Large intestine (tissue), 3 donors: Measurements from ENCODE around the gene CCDC14. TPM values are rescaled to one million over a fixed set of nuclear protein-coding genes. Genes with fewer than 3 reads are reported as not detected.
"Not testable (repeated sequence)": the region's sequence is repeated elsewhere in the genome, so short reads cannot be mapped to it uniquely, and the experiment has no call there.

Experiments
- DNase-seq, 2 donors: peaks; one replicate each; pipeline versions ENCODE4 v3.0.0 to v3.0.0-alpha.2; 2013
- H3K27ac ChIP-seq: one replicate; pipeline ENCODE4 v1.5.1; 2013; ENCODE audit warnings: low read length
- H3K27me3 ChIP-seq: 2 replicates; pipeline ENCODE4 v1.6.1; 2013; ENCODE audit warnings: low read length; ENCODE audit not compliant: control insufficient read depth, insufficient read depth
- H3K36me3 ChIP-seq: 2 replicates; pipeline ENCODE4 v1.6.1; 2013; ENCODE audit warnings: low read length; ENCODE audit not compliant: control insufficient read depth, insufficient read depth
- H3K4me1 ChIP-seq: one replicate; pipeline ENCODE4 v1.6.1; 2013; ENCODE audit warnings: low read length; ENCODE audit not compliant: control insufficient read depth, insufficient read depth
- H3K4me3 ChIP-seq: one replicate; pipeline ENCODE4 v1.5.1; 2013; ENCODE audit warnings: low read length
- H3K9me3 ChIP-seq: one replicate; pipeline ENCODE4 v1.6.1; 2013; ENCODE audit warnings: mild to moderate bottlenecking, low read depth, low read length, moderate library complexity; ENCODE audit not compliant: control insufficient read depth
- WGBS: methylation state at CpG from one replicate; pipeline ENCODE4 v1.1.5; 2013; ENCODE audit warnings: low lambda C conversion rate; ENCODE audit not compliant: insufficient coverage; 5-methylcytosine and 5-hydroxymethylcytosine counted together
- polyA plus RNA-seq: library from polyadenylated mRNA; unstranded; fragments of 120-200 nt; gene quantifications from one replicate; pipeline ENCODE4 v1.2.1, GENCODE V29; 2013

CCDC14 gene
- polyA plus RNA-seq, 1 donor, result 72.5 TPM

- no CpG with 5 or more reads among the region's 3 CpGs for WGBS
- H3K9me3 ChIP-seq, result peaks cover 17% of the 10 kb centered on the region
- no peaks in the 10 kb centered on the region for H3K4me1 ChIP-seq
- H3K27ac ChIP-seq, result no peak overlapping the region
- H3K36me3 ChIP-seq, result peaks cover 20% of the 10 kb centered on the region
- no peak overlapping the region for H3K4me3 ChIP-seq
- no peaks in the 10 kb centered on the region for H3K27me3 ChIP-seq
- no peak for DNase-seq
Observed at GRCh38 chr3:123919353-123919752, 41.7 kb downstream of the CCDC14 start.

- no CpG with 5 or more reads among the region's 5 CpGs for WGBS
- Histone ChIP-seq H3K9me3 (peaks cover 3% of the 10 kb centered on the region), H3K36me3 (peaks cover 18% of the 10 kb centered on the region), H3K27ac (no peak overlapping the region), H3K4me3 (no peak overlapping the region), H3K27me3 (no peaks in the 10 kb centered on the region), H3K4me1 (no peaks in the 10 kb centered on the region)
- no peak for DNase-seq
Observed at GRCh38 chr3:123914829-123915228, 46.2 kb downstream of the CCDC14 start.

- DNase-seq, result no peak
- no peak overlapping the region for H3K27ac ChIP-seq
- H3K9me3 ChIP-seq, result no peaks in the 10 kb centered on the region
- H3K4me3 ChIP-seq, result no peak overlapping the region
- H3K4me1 ChIP-seq, result no peaks in the 10 kb centered on the region
- WGBS, result 100% methylated on average over 1 of the region's 2 CpGs
- H3K36me3 ChIP-seq, result peaks cover 2% of the 10 kb centered on the region
- H3K27me3 ChIP-seq, result no peaks in the 10 kb centered on the region
Observed at GRCh38 chr3:123909785-123910184, 51.2 kb downstream of the CCDC14 start.

GRCh38 chr3:123907720-123908119 lies 53.3 kb downstream of the CCDC14 start:
- no peaks in the 10 kb centered on the region for H3K9me3 ChIP-seq
- no peaks in the 10 kb centered on the region for H3K27me3 ChIP-seq
- no peaks in the 10 kb centered on the region for H3K36me3 ChIP-seq
- no peak for DNase-seq
- no peaks in the 10 kb centered on the region for H3K4me1 ChIP-seq
- no peak overlapping the region for H3K4me3 ChIP-seq
- no peak overlapping the region for H3K27ac ChIP-seq
- 88% methylated on average over 1 of the region's 2 CpGs for WGBS

GRCh38 chr3:123899300-123899865 lies 61.6 kb downstream of the CCDC14 start:
- Histone ChIP-seq H3K36me3 (no peaks in the 10 kb centered on the region), H3K27me3 (no peaks in the 10 kb centered on the region), H3K9me3 (no peaks in the 10 kb centered on the region), H3K4me3 (no peak overlapping the region), H3K27ac (no peak overlapping the region), H3K4me1 (no peaks in the 10 kb centered on the region)
- DNase-seq, result no peak
- no CpG with 5 or more reads among the region's 5 CpGs for WGBS

- H3K4me3 ChIP-seq, result no peak overlapping the region
- DNase-seq, result no peak
- H3K36me3 ChIP-seq, result no peaks in the 10 kb centered on the region
- no CpG with 5 or more reads among the region's 1 CpG for WGBS
- no peaks in the 10 kb centered on the region for H3K4me1 ChIP-seq
- no peaks in the 10 kb centered on the region for H3K27me3 ChIP-seq
- H3K27ac ChIP-seq, result no peak overlapping the region
- peaks cover 13% of the 10 kb centered on the region for H3K9me3 ChIP-seq
Observed at GRCh38 chr3:123893012-123893411, 68.0 kb downstream of the CCDC14 start.

GRCh38 chr3:123892195-123892594 lies 68.8 kb downstream of the CCDC14 start:
- Histone ChIP-seq H3K27me3 (peaks cover 2% of the 10 kb centered on the region), H3K4me1 (no peaks in the 10 kb centered on the region), H3K4me3 (no peak overlapping the region), H3K9me3 (peaks cover 13% of the 10 kb centered on the region), H3K27ac (no peak overlapping the region), H3K36me3 (no peaks in the 10 kb centered on the region)
- no CpG with 5 or more reads among the region's 1 CpG for WGBS
- DNase-seq, result no peak

GRCh38 chr3:123890991-123891390 lies 70.0 kb downstream of the CCDC14 start:
- WGBS, result no CpG with 5 or more reads among the region's 1 CpG
- H3K9me3 ChIP-seq, result peaks cover 13% of the 10 kb centered on the region
- not testable (repeated sequence) for H3K4me3 ChIP-seq, H3K27ac ChIP-seq, H3K27me3 ChIP-seq, H3K36me3 ChIP-seq, DNase-seq, H3K4me1 ChIP-seq

GRCh38 chr3:123890162-123890561 lies 70.9 kb downstream of the CCDC14 start:
- H3K9me3 ChIP-seq, result peaks cover 13% of the 10 kb centered on the region
- not testable (repeated sequence) for DNase-seq, H3K4me3 ChIP-seq, H3K36me3 ChIP-seq, H3K27ac ChIP-seq, H3K4me1 ChIP-seq
- WGBS, result no CpG with 5 or more reads among the region's 3 CpGs
- H3K27me3 ChIP-seq, result peaks cover 10% of the 10 kb centered on the region

GRCh38 chr3:123884993-123885392 lies 76.0 kb downstream of the CCDC14 start:
- no peaks in the 10 kb centered on the region for H3K36me3 ChIP-seq
- no peak overlapping the region for H3K27ac ChIP-seq
- H3K9me3 ChIP-seq, result no peaks in the 10 kb centered on the region
- peaks cover 44% of the 10 kb centered on the region for H3K27me3 ChIP-seq
- DNase-seq, result no peak
- peaks cover 3% of the 10 kb centered on the region for H3K4me1 ChIP-seq
- no peak overlapping the region for H3K4me3 ChIP-seq

GRCh38 chr3:123884203-123884831 lies 76.7 kb downstream of the CCDC14 start, which contains the start of gene MYLK:
MYLK (minus strand) TSS chr3:123884332; CDS start chr3:123793841, 90,491 bp downstream.
- Histone ChIP-seq H3K4me3 (peak within 1 kb of the TSS; percentile 30), H3K9me3 (no peaks in the 10 kb centered on the region), H3K36me3 (no peaks in the 10 kb centered on the region), H3K4me1 (peaks cover 3% of the 10 kb centered on the region), H3K27me3 (peaks cover 44% of the 10 kb centered on the region), H3K27ac (no peak within 1 kb of the TSS)
- DNase-seq, result peak; percentile 49 to 63
- no CpG with 5 or more reads among the region's 70 CpGs for WGBS
